Hepatocyte (in vitro differentiated cells): ENCODE measurements around the gene ALDH7A1.

Experiments
- CTCF ChIP-seq: fragments of 200-600 bp; sonication (generic); IDR thresholded peaks from 2 replicates; pipeline ENCODE4 v1.5.1; 2016; ENCODE audit warnings: antibody characterized with exemption, mild to moderate bottlenecking; ENCODE audit not compliant: poor library complexity
- EZH2 ChIP-seq: fragments of 200-600 bp; sonication (generic); IDR thresholded peaks from 2 replicates; pipeline ENCODE4 v1.6.1; 2016; ENCODE audit warnings: antibody characterized with exemption, mild to moderate bottlenecking, borderline replicate concordance
- EZH2phosphoT487 ChIP-seq: fragments of 200-600 bp; sonication (generic); IDR thresholded peaks from one replicate; pipeline ENCODE4 v1.6.1; 2018; ENCODE audit warnings: antibody characterized with exemption, mild to moderate bottlenecking, low read depth, moderate library complexity; ENCODE audit not compliant: unreplicated experiment, severe bottlenecking

- TF ChIP-seq CTCF (no peak), EZH2phosphoT487 (no peak), EZH2 (no peak)
Observed at GRCh38 chr5:126613941-126614592, 19.0 kb upstream of the ALDH7A1 start.
